GM18951 (cell line): Measurements from ENCODE around the gene GBGT1.

Source experiments
- POLR2A ChIP-seq: IDR thresholded peaks from 4 replicates; pipeline ENCODE4 v1.6.1; 2011; ENCODE audit warnings: mild to moderate bottlenecking; ENCODE audit not compliant: insufficient read length, insufficient read depth; ENCODE audit errors: extremely low read depth
- in situ Hi-C: fragments of 300-500 bp; cut with MboI; formaldehyde crosslinking; loops from one replicate; pipeline ENCODE4 v1.12.0; 2022; ENCODE audit warnings: low sequenced_read_pairs, mixed read lengths, inconsistent platforms; ENCODE audit not compliant: unreplicated experiment

GBGT1 gene

GRCh38 chr9:133148199-133149129, 15.2 kb downstream of the GBGT1 start:
- TF ChIP-seq POLR2A, result no peak
- in situ Hi-C loops, result loop anchor here (5.0 to 10.0 kb wide), 2 partner anchors 41 to 114 kb away; partner anchors contain the start of gene GTF3C5

DNA sequence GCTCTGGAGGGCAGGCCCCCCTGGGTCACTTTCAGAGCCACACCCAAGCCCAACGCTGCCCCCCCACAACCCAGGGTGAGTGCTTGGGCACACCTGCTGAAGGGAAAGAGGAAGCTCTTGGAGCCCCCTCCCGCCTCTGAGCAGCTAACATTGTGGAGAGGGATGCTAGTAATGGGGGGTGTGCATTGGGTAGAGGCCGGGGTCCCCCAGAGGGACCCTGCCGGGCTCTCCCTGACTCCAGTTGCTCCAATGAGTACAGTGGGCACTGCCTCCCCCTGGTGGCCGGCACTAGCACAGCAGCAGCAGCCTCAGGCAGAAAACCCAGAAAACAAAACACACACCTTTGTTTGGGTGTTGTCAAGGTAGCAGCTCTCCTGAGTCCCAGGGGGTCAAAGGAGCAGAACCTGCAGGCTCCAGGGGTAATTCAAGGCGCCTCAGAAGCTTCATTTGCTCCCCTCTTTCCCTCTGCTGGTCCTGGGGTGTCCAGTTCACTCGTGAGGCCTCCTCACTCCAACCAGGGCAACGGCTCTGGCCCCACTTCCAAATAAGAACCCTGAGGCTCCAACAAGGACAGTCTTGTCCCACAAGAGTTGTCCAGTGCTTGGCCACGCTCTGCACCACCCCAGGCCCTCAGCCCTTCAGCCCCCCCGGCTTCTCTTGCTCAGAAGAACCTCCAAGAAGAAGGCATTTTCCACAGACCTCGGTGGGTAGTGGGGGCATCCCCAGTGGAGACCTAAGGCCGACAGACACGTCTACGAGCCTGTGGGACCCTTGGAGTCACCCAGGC, 16.1 kb downstream of the GBGT1 start:
- TF ChIP-seq POLR2A, result no peak
- in situ Hi-C loops, result loop anchor here (5.0 to 10.0 kb wide), 2 partner anchors 40 to 113 kb away; partner anchors contain the start of gene GTF3C5

GRCh38 chr9:133146746-133147411, 16.8 kb downstream of the GBGT1 start:
- in situ Hi-C loops, result loop anchor here (5.0 to 10.0 kb wide), 2 partner anchors 40 to 112 kb away; partner anchors contain the start of gene GTF3C5
- TF ChIP-seq POLR2A, result no peak

- in situ Hi-C loops, result loop anchor here (5.0 to 10.0 kb wide), 2 partner anchors 38 to 110 kb away; partner anchors contain the start of gene GTF3C5
- no peak for TF ChIP-seq POLR2A
Measured at GRCh38 chr9:133144904-133145851, 18.5 kb downstream of the GBGT1 start.

DNA sequence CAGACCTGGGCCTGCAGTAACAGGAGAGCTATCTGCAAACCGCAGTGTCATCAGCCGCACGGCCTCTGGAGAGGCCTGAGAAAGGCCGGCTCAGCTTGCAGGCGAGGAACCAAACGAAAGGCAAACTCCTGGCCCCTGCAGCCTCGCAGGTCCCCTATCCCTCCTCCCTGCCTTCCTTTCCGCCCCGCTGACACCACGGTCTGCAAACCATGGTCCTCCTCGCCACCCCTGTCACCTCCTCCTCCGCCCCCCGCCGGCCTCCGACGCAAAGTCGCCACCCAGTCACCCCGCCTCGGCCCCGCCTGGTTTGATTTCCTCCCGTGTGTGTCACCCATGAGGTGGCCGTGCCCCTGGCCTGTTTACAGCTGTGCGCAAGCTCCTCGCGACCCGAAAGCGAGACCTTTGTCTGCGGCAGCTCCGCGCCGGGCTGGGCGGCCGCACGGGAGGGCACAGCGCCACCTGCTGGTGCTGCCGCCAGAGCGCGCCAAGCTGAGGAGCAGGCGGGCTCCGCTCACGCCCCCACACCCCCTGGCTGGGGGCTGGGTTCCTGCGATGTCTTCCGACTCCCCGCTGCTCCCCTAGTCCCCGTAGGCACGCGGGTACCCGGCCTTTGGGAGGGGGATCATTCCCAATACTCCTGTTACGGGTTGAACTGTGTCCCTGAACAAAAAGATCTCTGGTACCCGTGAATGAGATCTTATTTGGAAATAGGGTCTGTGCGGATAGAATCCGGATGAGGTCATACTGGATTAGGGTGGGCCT, 19.4 kb downstream of the GBGT1 start:
- TF ChIP-seq POLR2A, result peak; percentile 38
- in situ Hi-C loops, result loop anchor here (10.0 kb wide), 1 partner anchor 110 kb away; the partner anchor contains the start of gene GTF3C5

- no peak for TF ChIP-seq POLR2A
- in situ Hi-C loops, result loop anchor here (10.0 kb wide), 1 partner anchor 109 kb away; the partner anchor contains the start of gene GTF3C5
Measured at GRCh38 chr9:133143639-133144141, 20.0 kb downstream of the GBGT1 start.

DNA sequence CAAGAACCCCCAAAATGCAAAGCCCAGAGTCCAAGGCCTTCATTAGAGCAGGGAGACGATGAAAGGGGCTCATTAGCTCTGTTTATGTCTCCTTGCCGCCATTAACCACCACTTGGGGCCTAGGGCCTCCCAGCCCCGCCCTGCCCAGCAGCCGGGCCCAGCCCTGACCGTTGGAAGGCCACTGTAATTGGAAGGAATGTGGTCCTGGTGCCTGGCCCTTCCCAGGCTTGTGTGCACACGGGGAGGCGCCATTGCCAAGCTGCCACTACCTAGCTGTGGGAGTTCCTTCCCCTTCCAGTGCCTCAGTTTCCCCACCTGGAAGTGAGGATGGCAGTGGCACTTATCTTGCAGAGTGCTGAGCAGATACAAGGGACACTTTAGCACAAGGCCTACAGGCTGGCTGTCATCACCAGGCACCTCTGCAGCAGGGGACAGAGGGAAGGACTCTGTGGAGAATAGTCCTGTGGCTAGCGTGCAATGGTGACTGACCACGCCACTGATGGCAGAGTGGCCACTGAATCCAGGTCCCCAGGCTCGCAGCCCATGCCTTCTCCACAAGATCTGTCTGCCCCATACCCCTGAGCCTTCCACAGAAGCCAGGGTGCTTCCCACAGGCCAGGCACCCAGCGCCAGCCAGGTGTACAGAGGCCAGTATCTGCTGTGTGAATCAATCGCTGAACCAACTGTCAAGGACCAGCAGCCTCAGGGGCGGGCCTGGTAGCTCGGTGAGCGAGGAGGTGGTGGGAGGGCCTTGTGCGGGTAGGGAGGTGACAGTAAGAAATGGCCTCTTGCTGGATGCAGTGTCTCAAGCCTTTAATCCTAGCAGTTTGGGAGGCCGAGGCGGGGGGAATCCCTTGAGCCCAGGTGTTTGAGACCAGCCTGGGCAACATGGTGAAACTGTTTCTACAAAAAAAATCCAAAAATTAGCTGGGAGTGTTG, 20.8 kb downstream of the GBGT1 start:
- TF ChIP-seq POLR2A, result no peak
- in situ Hi-C loops, result loop anchor here (10.0 kb wide), 1 partner anchor 108 kb away; the partner anchor contains the start of gene GTF3C5

GRCh38 chr9:133141833-133142595, 21.7 kb downstream of the GBGT1 start:
- no peak for TF ChIP-seq POLR2A
- in situ Hi-C loops, result loop anchor here (10.0 kb wide), 1 partner anchor 107 kb away; the partner anchor contains the start of gene GTF3C5

DNA sequence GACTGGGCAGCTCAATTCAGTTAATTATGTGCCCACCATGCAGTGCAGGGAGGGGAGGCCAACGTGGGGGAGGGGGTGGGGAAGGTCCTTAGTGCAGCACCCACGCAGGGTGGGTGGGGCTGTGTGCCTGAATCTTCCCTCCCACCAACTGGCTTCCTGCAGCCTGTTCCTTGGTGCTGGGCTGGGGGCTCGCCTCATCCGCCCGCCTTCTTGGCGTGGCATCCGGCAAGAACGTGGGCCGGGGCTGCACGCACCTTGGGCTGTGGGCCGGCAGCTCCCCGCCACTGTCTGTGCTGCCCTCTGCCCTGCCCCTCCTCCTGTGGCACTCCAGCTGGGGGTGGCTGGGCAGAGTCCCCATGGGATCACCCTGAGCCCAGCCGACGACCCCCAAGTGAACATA, 23.1 kb downstream of the GBGT1 start:
- in situ Hi-C loops, result loop anchor here (10.0 kb wide), 1 partner anchor 106 kb away; the partner anchor contains the start of gene GTF3C5

GRCh38 chr9:133140174-133140505, 23.6 kb downstream of the GBGT1 start:
- in situ Hi-C loops, result loop anchor here (10.0 kb wide), 1 partner anchor 105 kb away; the partner anchor contains the start of gene GTF3C5
- no peak for TF ChIP-seq POLR2A

More for the DNA sequence above, 23.1 kb downstream of the GBGT1 start:
- TF ChIP-seq POLR2A, result no peak
